ENCODE results near the gene LTF. TPM values are rescaled to one million over a fixed set of nuclear protein-coding genes. Genes with fewer than 3 reads are reported as not detected.
"Not testable (repeated sequence)": the region's sequence is repeated elsewhere in the genome, so short reads cannot be mapped to it uniquely, and the experiment has no call there.

The LTF gene
- total and polyA plus RNA-seq, 4 donors, result 0.47 to 62.3 (median 0.96) TPM

- 82% methylated on average over 2 of the region's 2 CpGs for WGBS (ENCODE audit: insufficient coverage)
- DNase-seq (ENCODE audit: low read depth in 4 of 6, low spot score in 6 of 6), result no peak
- no peaks in the 10 kb centered on the region for H3K9me3 ChIP-seq (ENCODE audit: control insufficient read depth, insufficient read depth, low read length)
Measured at GRCh38 chr3:46399557-46399956, 65.1 kb downstream of the LTF start.

GRCh38 chr3:46399098-46399497, 65.6 kb downstream of the LTF start:
- Histone ChIP-seq H3K27me3 (ENCODE audit: control insufficient read depth, insufficient read depth, low read length) (no peaks in the 10 kb centered on the region), H3K4me3 (ENCODE audit: low read depth, low read length) (no peak overlapping the region), H3K4me1 (ENCODE audit: control insufficient read depth, insufficient read depth, low read length) (no peaks in the 10 kb centered on the region), H3K36me3 (ENCODE audit: control insufficient read depth, insufficient read depth, low read length) (no peaks in the 10 kb centered on the region), H3K27ac (ENCODE audit: low read depth, low read length) (no peak overlapping the region), H3K9me3 (ENCODE audit: control insufficient read depth, insufficient read depth, low read length) (no peaks in the 10 kb centered on the region)
- 92% methylated on average over 2 of the region's 2 CpGs for WGBS (ENCODE audit: insufficient coverage)
- DNase-seq (ENCODE audit: low read depth in 4 of 6, low spot score in 6 of 6), result no peak

More at GRCh38 chr3:46399557-46399956, 65.1 kb downstream of the LTF start:
- H3K4me3 ChIP-seq (ENCODE audit: low read depth, low read length), result no peak overlapping the region
- H3K4me1 ChIP-seq (ENCODE audit: control insufficient read depth, insufficient read depth, low read length), result no peaks in the 10 kb centered on the region
- no peaks in the 10 kb centered on the region for H3K36me3 ChIP-seq (ENCODE audit: control insufficient read depth, insufficient read depth, low read length)
- no peak overlapping the region for H3K27ac ChIP-seq (ENCODE audit: low read depth, low read length)
- no peaks in the 10 kb centered on the region for H3K27me3 ChIP-seq (ENCODE audit: control insufficient read depth, insufficient read depth, low read length)

- 100% methylated on average over 1 of the region's 6 CpGs for WGBS (ENCODE audit: insufficient coverage)
- no peak for DNase-seq (ENCODE audit: low read depth in 4 of 6, low spot score in 6 of 6)
- no peaks in the 10 kb centered on the region for H3K9me3 ChIP-seq (ENCODE audit: control insufficient read depth, insufficient read depth, low read length)
Measured at GRCh38 chr3:46398186-46398955, 66.3 kb downstream of the LTF start.

GRCh38 chr3:46397111-46397510, 67.6 kb downstream of the LTF start:
- WGBS (ENCODE audit: insufficient coverage), result 94% methylated on average over 7 of the region's 7 CpGs
- Histone ChIP-seq H3K9me3 (ENCODE audit: control insufficient read depth, insufficient read depth, low read length) (no peaks in the 10 kb centered on the region), H3K4me3 (ENCODE audit: low read depth, low read length) (no peak overlapping the region), H3K27me3 (ENCODE audit: control insufficient read depth, insufficient read depth, low read length) (no peaks in the 10 kb centered on the region), H3K4me1 (ENCODE audit: control insufficient read depth, insufficient read depth, low read length) (no peaks in the 10 kb centered on the region), H3K36me3 (ENCODE audit: control insufficient read depth, insufficient read depth, low read length) (no peaks in the 10 kb centered on the region), H3K27ac (ENCODE audit: low read depth, low read length) (no peak overlapping the region)
- no peak for DNase-seq (ENCODE audit: low read depth in 4 of 6, low spot score in 6 of 6)

More at GRCh38 chr3:46398186-46398955, 66.3 kb downstream of the LTF start:
- Histone ChIP-seq H3K36me3 (ENCODE audit: control insufficient read depth, insufficient read depth, low read length) (no peaks in the 10 kb centered on the region), H3K27me3 (ENCODE audit: control insufficient read depth, insufficient read depth, low read length) (no peaks in the 10 kb centered on the region), H3K4me1 (ENCODE audit: control insufficient read depth, insufficient read depth, low read length) (no peaks in the 10 kb centered on the region), H3K4me3 (ENCODE audit: low read depth, low read length) (no peak overlapping the region), H3K27ac (ENCODE audit: low read depth, low read length) (no peak overlapping the region)

- no peaks in the 10 kb centered on the region for H3K27me3 ChIP-seq (ENCODE audit: control insufficient read depth, insufficient read depth, low read length)
Measured at GRCh38 chr3:46395766-46396530, 68.8 kb downstream of the LTF start.

GRCh38 chr3:46395210-46395661, 69.5 kb downstream of the LTF start:
- WGBS (ENCODE audit: insufficient coverage), result 83% methylated on average over 5 of the region's 6 CpGs
- no peak overlapping the region for H3K4me3 ChIP-seq (ENCODE audit: low read depth, low read length)
- no peak for DNase-seq (ENCODE audit: low read depth in 4 of 6, low spot score in 6 of 6)
- H3K36me3 ChIP-seq (ENCODE audit: control insufficient read depth, insufficient read depth, low read length), result no peaks in the 10 kb centered on the region
- H3K27me3 ChIP-seq (ENCODE audit: control insufficient read depth, insufficient read depth, low read length), result no peaks in the 10 kb centered on the region
- H3K4me1 ChIP-seq (ENCODE audit: control insufficient read depth, insufficient read depth, low read length), result no peaks in the 10 kb centered on the region
- H3K27ac ChIP-seq (ENCODE audit: low read depth, low read length), result no peak overlapping the region
- H3K9me3 ChIP-seq (ENCODE audit: control insufficient read depth, insufficient read depth, low read length), result no peaks in the 10 kb centered on the region

More at GRCh38 chr3:46395766-46396530, 68.8 kb downstream of the LTF start:
- WGBS (ENCODE audit: insufficient coverage), result 100% methylated on average over 1 of the region's 6 CpGs
- Histone ChIP-seq H3K36me3 (ENCODE audit: control insufficient read depth, insufficient read depth, low read length) (no peaks in the 10 kb centered on the region), H3K9me3 (ENCODE audit: control insufficient read depth, insufficient read depth, low read length) (no peaks in the 10 kb centered on the region), H3K4me3 (ENCODE audit: low read depth, low read length) (no peak overlapping the region), H3K4me1 (ENCODE audit: control insufficient read depth, insufficient read depth, low read length) (no peaks in the 10 kb centered on the region), H3K27ac (ENCODE audit: low read depth, low read length) (no peak overlapping the region)
- DNase-seq (ENCODE audit: low read depth in 4 of 6, low spot score in 6 of 6), result no peak

GRCh38 chr3:46393554-46394434, 70.9 kb downstream of the LTF start:
- 83% methylated on average over 7 of the region's 8 CpGs for WGBS (ENCODE audit: insufficient coverage)
- Histone ChIP-seq H3K9me3 (ENCODE audit: control insufficient read depth, insufficient read depth, low read length) (no peaks in the 10 kb centered on the region), H3K4me1 (ENCODE audit: control insufficient read depth, insufficient read depth, low read length) (no peaks in the 10 kb centered on the region), H3K4me3 (ENCODE audit: low read depth, low read length) (no peak overlapping the region), H3K27ac (ENCODE audit: low read depth, low read length) (no peak overlapping the region), H3K27me3 (ENCODE audit: control insufficient read depth, insufficient read depth, low read length) (no peaks in the 10 kb centered on the region), H3K36me3 (ENCODE audit: control insufficient read depth, insufficient read depth, low read length) (no peaks in the 10 kb centered on the region)
- DNase-seq (ENCODE audit: low read depth in 4 of 6, low spot score in 6 of 6), result no peak

GRCh38 chr3:46393011-46393410, 71.7 kb downstream of the LTF start:
- no peaks in the 10 kb centered on the region for H3K36me3 ChIP-seq (ENCODE audit: control insufficient read depth, insufficient read depth, low read length)
- no peak for DNase-seq (ENCODE audit: low read depth in 4 of 6, low spot score in 6 of 6)
- WGBS (ENCODE audit: insufficient coverage), result 80% methylated on average over 1 of the region's 2 CpGs
- no peaks in the 10 kb centered on the region for H3K9me3 ChIP-seq (ENCODE audit: control insufficient read depth, insufficient read depth, low read length)
- no peak overlapping the region for H3K4me3 ChIP-seq (ENCODE audit: low read depth, low read length)
- no peaks in the 10 kb centered on the region for H3K4me1 ChIP-seq (ENCODE audit: control insufficient read depth, insufficient read depth, low read length)
- no peaks in the 10 kb centered on the region for H3K27me3 ChIP-seq (ENCODE audit: control insufficient read depth, insufficient read depth, low read length)
- H3K27ac ChIP-seq (ENCODE audit: low read depth, low read length), result no peak overlapping the region

GRCh38 chr3:46391526-46391925, 73.2 kb downstream of the LTF start:
- not testable (repeated sequence) for DNase-seq (ENCODE audit: low read depth in 4 of 6, low spot score in 6 of 6); H3K9me3 ChIP-seq (ENCODE audit: control insufficient read depth, insufficient read depth, low read length); H3K27ac ChIP-seq (ENCODE audit: low read depth, low read length); H3K4me3 ChIP-seq (ENCODE audit: low read depth, low read length); H3K36me3 ChIP-seq (ENCODE audit: control insufficient read depth, insufficient read depth, low read length); H3K27me3 ChIP-seq (ENCODE audit: control insufficient read depth, insufficient read depth, low read length); H3K4me1 ChIP-seq (ENCODE audit: control insufficient read depth, insufficient read depth, low read length)
- 96% methylated on average over 5 of the region's 5 CpGs for WGBS (ENCODE audit: insufficient coverage)
